CD4-positive, alpha-beta T cell (primary cell): ENCODE results near the gene VGLL3. TPM values are rescaled to one million over a fixed set of nuclear protein-coding genes. Genes with fewer than 3 reads are reported as not detected.

Experiments
- ATAC-seq: fragments of 200-7000 bp; cut with Tn5 transposase; one replicate; pipeline ENCODE4 v1.10.0; 2022; ENCODE audit warnings: mild to moderate bottlenecking; ENCODE audit not compliant: poor library complexity
- CTCF ChIA-PET: fragments of 350-600 bp; sonication (Branson Sonifier 250); formaldehyde crosslinking; loops from one replicate; lab custom pipeline; 2021; ENCODE audit warnings: antibody characterized with exemption, inconsistent platforms; lab: Charles Lee
- POLR2A ChIA-PET: fragments of 350-600 bp; sonication (Branson Sonifier 250); formaldehyde crosslinking; loops from one replicate; lab custom pipeline; 2021; ENCODE audit warnings: antibody characterized with exemption, inconsistent platforms; lab: Charles Lee
- DNase-seq, 14 experiments: peaks; one replicate each; pipeline ENCODE4 v3.0.0-alpha.2; 2013 to 2020; ENCODE audit warnings: mixed read lengths in 2 of 14
- H3K27ac ChIP-seq, 2 donors: one replicate each; pipeline versions ENCODE4 v1.5.1 to v1.7.0; 2013; ENCODE audit warnings: low read length in 2 of 2, low read depth in 1 of 2, mild to moderate bottlenecking in 1 of 2
- H3K27me3 ChIP-seq, 2 experiments: 1 replicate in 1 of 2; 2 replicates in 1 of 2; pipeline versions ENCODE4 v1.6.1 to v1.7.0; 2013; ENCODE audit warnings: low read length in 2 of 2, control low read depth in 1 of 2, mild to moderate bottlenecking in 1 of 2, moderate library complexity in 1 of 2; ENCODE audit not compliant: insufficient read depth in 2 of 2, control insufficient read depth in 1 of 2
- H3K36me3 ChIP-seq: one replicate; pipeline ENCODE4 v1.6.1; 2013; ENCODE audit warnings: low read length, control low read depth; ENCODE audit not compliant: insufficient read depth
- H3K4me1 ChIP-seq: one replicate; pipeline ENCODE4 v1.6.1; 2013; ENCODE audit warnings: low read length, control low read depth; ENCODE audit not compliant: insufficient read depth
- H3K4me3 ChIP-seq: one replicate; pipeline ENCODE4 v1.5.1; 2013; ENCODE audit warnings: mild to moderate bottlenecking, low read length, moderate library complexity
- H3K9me3 ChIP-seq, 2 experiments: 1 replicate in 1 of 2; 2 replicates in 1 of 2; pipeline versions ENCODE4 v1.6.1 to v1.7.0; 2013; ENCODE audit warnings: low read length in 2 of 2, mild to moderate bottlenecking in 2 of 2, control low read depth in 1 of 2, moderate library complexity in 1 of 2; ENCODE audit not compliant: control insufficient read depth in 1 of 2, insufficient read depth in 1 of 2
- H3K27ac Mint-ChIP-seq: one replicate; pipeline ENCODE4 v1.8.0; 2020; ENCODE audit warnings: mixed read lengths
- H3K27me3 Mint-ChIP-seq: one replicate; pipeline ENCODE4 v1.8.0; 2021; ENCODE audit warnings: mixed read lengths
- H3K36me3 Mint-ChIP-seq: one replicate; pipeline ENCODE4 v1.8.0; 2021; ENCODE audit warnings: low read depth, mixed read lengths
- H3K4me1 Mint-ChIP-seq: one replicate; pipeline ENCODE4 v1.8.0; 2021; ENCODE audit warnings: low read depth, mixed read lengths
- H3K4me3 Mint-ChIP-seq: one replicate; pipeline ENCODE4 v1.8.0; 2020; ENCODE audit warnings: mild to moderate bottlenecking, mixed read lengths
- H3K9me3 Mint-ChIP-seq: one replicate; pipeline ENCODE4 v1.8.0; 2020; ENCODE audit warnings: mixed read lengths
- intact Hi-C, 2 experiments: fragments of 100-400 bp; cut with DNase I in 1 of 2; cut with micrococcal nuclease in 1 of 2; formaldehyde crosslinking; loops; one replicate each; pipeline versions ENCODE4 v1.15.1 to v1.9.0; 2023 to 2025; cut with DNase I, micrococcal nuclease
- total RNA-seq, 174 experiments: library from RNA in 2 of 174; stranded (reverse) in 2 of 174; gene quantifications; one replicate each; pipeline ENCODE4 v1.2.3 and lab custom pipeline; 2021 to 2026
- TF ChIP-seq, protein P1 (sequence below): fragments of 200-600 bp; IDR thresholded peaks from one replicate; pipeline ENCODE4 v1.8.0; 2022; ENCODE audit warnings: antibody characterized with exemption, mild to moderate bottlenecking

VGLL3 gene
- total RNA-seq, 2 experiments from 2014 or later, result not detected

DNA sequence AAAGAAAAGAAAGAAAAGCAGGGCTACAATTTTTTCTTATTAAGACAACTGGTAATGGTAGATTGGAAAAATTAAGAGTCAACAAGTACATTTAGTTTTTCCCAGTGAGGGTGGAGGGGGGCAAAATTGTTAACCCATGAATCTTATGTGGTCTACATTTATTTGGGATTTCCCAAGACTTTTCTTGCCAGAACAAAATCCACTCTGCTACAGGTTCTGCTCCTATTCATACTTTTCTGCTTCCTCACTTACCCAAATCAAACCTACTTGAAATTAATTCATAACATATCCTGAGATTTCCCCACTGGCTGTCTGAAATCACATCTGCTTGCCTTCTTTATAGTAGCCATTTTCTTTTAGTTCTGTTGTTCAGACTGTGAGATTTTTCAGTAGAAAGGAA lies 41.1 kb downstream of the VGLL3 start:
- POLR2A ChIA-PET, result no interaction called here
- Mint-ChIP-seq H3K4me3 (no peak overlapping the region), H3K27me3 (no peaks in the 10 kb centered on the region), H3K36me3 (no peaks in the 10 kb centered on the region), H3K4me1 (no peaks in the 10 kb centered on the region), H3K27ac (no peak overlapping the region), H3K9me3 (no peaks in the 10 kb centered on the region)
- H3K9me3 ChIP-seq, result peaks cover 0 to 4% of the 10 kb centered on the region in 2 experiments
- H3K4me3 ChIP-seq, result no peak overlapping the region
- no peak overlapping the region for H3K27ac ChIP-seq
- CTCF ChIA-PET, result no interaction called here
- no peaks in the 10 kb centered on the region for H3K27me3 ChIP-seq
- ATAC-seq (no peak), DNase-seq (no peak)
- TF ChIP-seq, protein P1, sequence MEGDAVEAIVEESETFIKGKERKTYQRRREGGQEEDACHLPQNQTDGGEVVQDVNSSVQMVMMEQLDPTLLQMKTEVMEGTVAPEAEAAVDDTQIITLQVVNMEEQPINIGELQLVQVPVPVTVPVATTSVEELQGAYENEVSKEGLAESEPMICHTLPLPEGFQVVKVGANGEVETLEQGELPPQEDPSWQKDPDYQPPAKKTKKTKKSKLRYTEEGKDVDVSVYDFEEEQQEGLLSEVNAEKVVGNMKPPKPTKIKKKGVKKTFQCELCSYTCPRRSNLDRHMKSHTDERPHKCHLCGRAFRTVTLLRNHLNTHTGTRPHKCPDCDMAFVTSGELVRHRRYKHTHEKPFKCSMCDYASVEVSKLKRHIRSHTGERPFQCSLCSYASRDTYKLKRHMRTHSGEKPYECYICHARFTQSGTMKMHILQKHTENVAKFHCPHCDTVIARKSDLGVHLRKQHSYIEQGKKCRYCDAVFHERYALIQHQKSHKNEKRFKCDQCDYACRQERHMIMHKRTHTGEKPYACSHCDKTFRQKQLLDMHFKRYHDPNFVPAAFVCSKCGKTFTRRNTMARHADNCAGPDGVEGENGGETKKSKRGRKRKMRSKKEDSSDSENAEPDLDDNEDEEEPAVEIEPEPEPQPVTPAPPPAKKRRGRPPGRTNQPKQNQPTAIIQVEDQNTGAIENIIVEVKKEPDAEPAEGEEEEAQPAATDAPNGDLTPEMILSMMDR, result no peak
- intact Hi-C loops, result no loop called here
- H3K4me1 ChIP-seq, result no peaks in the 10 kb centered on the region
- no peaks in the 10 kb centered on the region for H3K36me3 ChIP-seq

DNA sequence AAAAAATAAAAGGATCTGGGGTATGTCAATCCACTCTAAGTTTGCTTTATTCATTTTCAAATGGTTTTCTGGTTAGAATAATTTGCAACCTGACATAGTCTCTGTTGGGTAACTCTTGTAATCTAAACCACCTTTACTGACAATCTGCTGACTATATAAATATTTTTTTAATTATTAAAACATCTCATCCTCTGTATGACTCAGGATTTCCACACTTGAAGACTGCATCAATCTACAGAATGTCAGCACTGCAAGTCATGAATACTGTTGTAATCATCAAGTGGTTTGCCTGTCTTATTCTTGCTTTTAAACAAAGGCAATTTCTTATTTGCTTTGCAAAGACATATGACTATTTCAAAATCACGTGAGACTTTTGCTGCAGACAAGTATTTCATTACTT lies 42.1 kb downstream of the VGLL3 start:
- ATAC-seq, result no peak
- no peaks in the 10 kb centered on the region for H3K27me3 ChIP-seq
- no peaks in the 10 kb centered on the region for H3K36me3 ChIP-seq
- H3K4me1 Mint-ChIP-seq, result no peaks in the 10 kb centered on the region
- no peak for DNase-seq
- no peak overlapping the region for H3K27ac Mint-ChIP-seq
- intact Hi-C loops, result no loop called here
- H3K9me3 ChIP-seq, result peaks cover 0 to 4% of the 10 kb centered on the region in 2 experiments
- no peak overlapping the region for H3K4me3 Mint-ChIP-seq
- POLR2A ChIA-PET, result no interaction called here
- H3K9me3 Mint-ChIP-seq, result no peaks in the 10 kb centered on the region
- no peaks in the 10 kb centered on the region for H3K4me1 ChIP-seq
- no peak overlapping the region for H3K27ac ChIP-seq
- CTCF ChIA-PET, result no interaction called here
- H3K4me3 ChIP-seq, result no peak overlapping the region
- H3K27me3 Mint-ChIP-seq, result no peaks in the 10 kb centered on the region
- H3K36me3 Mint-ChIP-seq, result no peaks in the 10 kb centered on the region
- TF ChIP-seq, protein P1, result no peak

DNA sequence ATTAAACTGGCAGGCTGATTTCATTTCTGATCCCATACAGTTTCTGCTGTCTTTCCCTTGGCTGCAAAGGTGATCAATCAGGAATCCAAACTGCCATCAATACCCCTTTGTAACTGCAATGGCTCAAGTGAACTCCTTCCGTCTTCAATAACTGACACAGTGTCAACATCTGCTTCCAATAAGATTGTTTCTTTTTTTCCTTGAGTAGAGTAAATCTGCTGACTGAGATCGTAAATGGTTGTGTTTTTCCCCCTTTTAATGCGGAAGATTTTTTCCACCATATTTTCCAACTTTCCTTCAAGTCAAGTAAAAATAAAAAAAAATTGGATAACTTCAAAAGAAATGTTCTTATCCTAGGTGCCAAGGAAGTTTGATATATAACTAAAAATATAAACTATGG lies 48.7 kb downstream of the VGLL3 start:
- TF ChIP-seq, protein P1, result no peak
- ChIA-PET CTCF (no interaction called here), POLR2A (no interaction called here)
- Mint-ChIP-seq H3K27me3 (no peaks in the 10 kb centered on the region), H3K9me3 (no peaks in the 10 kb centered on the region), H3K4me3 (no peak overlapping the region), H3K4me1 (no peaks in the 10 kb centered on the region), H3K27ac (no peak overlapping the region), H3K36me3 (no peaks in the 10 kb centered on the region)
- no peak for ATAC-seq
- no peak overlapping the region for H3K27ac ChIP-seq
- H3K27me3 ChIP-seq, result no peaks in the 10 kb centered on the region
- intact Hi-C loops, result no loop called here
- H3K4me1 ChIP-seq, result no peaks in the 10 kb centered on the region
- DNase-seq, result no peak
- peaks cover 0 to 3% of the 10 kb centered on the region in 2 experiments for H3K9me3 ChIP-seq
- no peak overlapping the region for H3K4me3 ChIP-seq
- H3K36me3 ChIP-seq, result no peaks in the 10 kb centered on the region
